Heart right ventricle (tissue), 16 donors: ENCODE results near the gene TMEM170A. TPM values are rescaled to one million over a fixed set of nuclear protein-coding genes. Genes with fewer than 3 reads are reported as not detected.
A peak's percentile ranks its signal among the peaks of the same experiment; 100 is the strongest.

Source experiments
- ATAC-seq, 8 donors: fragments of 200-7000 bp; cut with Tn5 transposase; one replicate each; pipeline ENCODE4 v1.9.1; 2020; ENCODE audit warnings: mild to moderate bottlenecking in 8 of 8, moderate library complexity in 8 of 8, moderate number of reproducible peaks in 1 of 8
- DNase-seq, 2 donors: peaks; one replicate each; pipeline ENCODE4 v3.0.0-alpha.2; 2020
- H3K27ac ChIP-seq, 10 donors: fragments of 200-600 bp; sonication (generic) in 2 of 10; one replicate each; pipeline versions ENCODE4 v1.5.0 to v1.8.0; 2020 to 2022; ENCODE audit warnings: mild to moderate bottlenecking in 3 of 10
- H3K27me3 ChIP-seq, 7 donors: fragments of 200-600 bp; one replicate each; pipeline ENCODE4 v1.8.0; 2021 to 2022; ENCODE audit warnings: mild to moderate bottlenecking in 2 of 7
- H3K36me3 ChIP-seq, 9 donors: fragments of 200-600 bp; sonication (generic) in 1 of 9; one replicate each; pipeline versions ENCODE4 v1.5.0 to v1.8.0; 2020 to 2022; ENCODE audit warnings: mild to moderate bottlenecking in 2 of 9
- H3K4me1 ChIP-seq, 9 donors: fragments of 200-600 bp; sonication (generic) in 1 of 9; one replicate each; pipeline versions ENCODE4 v1.5.0 to v1.8.0; 2020 to 2022; ENCODE audit warnings: mild to moderate bottlenecking in 4 of 9
- H3K4me3 ChIP-seq, 10 donors: fragments of 200-600 bp; sonication (generic) in 2 of 10; one replicate each; pipeline versions ENCODE4 v1.5.0 to v1.8.0; 2020 to 2022; ENCODE audit warnings: mild to moderate bottlenecking in 7 of 10, moderate library complexity in 2 of 10
- H3K9me3 ChIP-seq, 11 donors: fragments of 200-600 bp in 10 of 11; sonication (generic) in 2 of 11; one replicate each; pipeline versions ENCODE4 v1.5.0 to v1.8.0; 2013 to 2022; ENCODE audit warnings: mild to moderate bottlenecking in 2 of 11, control low read depth in 1 of 11, moderate library complexity in 1 of 11
- WGBS, 2 donors: extraction: QIAGEN DNeasy Blood & Tissue Kit; methylation state at CpG; one replicate each; pipeline ENCODE4 v1.1.7; 2013; ENCODE audit warnings: inconsistent platforms in 1 of 2; 5-methylcytosine and 5-hydroxymethylcytosine counted together
- intact Hi-C, 10 donors: fragments of 100-400 bp; cut with DNase I; formaldehyde crosslinking; loops; one replicate each; pipeline versions ENCODE4 v1.11.1 to v1.14.2; 2022
- polyA plus RNA-seq, 2 donors: library from polyadenylated mRNA; stranded (reverse); fragments of 200-250 nt; gene quantifications; one replicate each; pipeline ENCODE4 v1.2.3, GENCODE V29; 2013
- total RNA-seq, 10 donors: library from RNA; stranded (reverse); fragmentation: NEBNext Ultra II Directional in 3 of 10; extraction: Animal tissue kit (Norgen Biotek cat#: 25700) in 3 of 10; gene quantifications; one replicate each; pipeline versions ENCODE4 v1.2.1 to v1.2.4, GENCODE V29; 2021 to 2023
- TF ChIP-seq, protein P1 (sequence below), 9 donors: fragments of 200-600 bp; sonication (generic) in 2 of 9; IDR thresholded peaks; one replicate each; pipeline versions ENCODE4 v1.5.0 to v1.8.0; 2021 to 2022; ENCODE audit warnings: antibody characterized with exemption in 9 of 9, mild to moderate bottlenecking in 5 of 9, moderate library complexity in 1 of 9
- donor health status: Arrhythmogenic right ventricular cardiomyopathy.
- donor health status: ischemic (EF 13 %, LVEDD 7.1; RV severe dilation, severe dysfunction).
- donor health status: healthy with polysubstance abuse.
- donor health status: DM: no; HTN: yes; CAD: no.
- donor health status: DM: no; HTN: no; CAD: no.
- donor health status: ischemic (EF 25% LVEDD 6.9; RV normal size, moderate dysfunction).
- donor health status: ischemic (EF 25% LVEDD 5.7; RV mildly dilated, moderate dysfunction).
- donor health status: healthy.
- donor health status: DM: yes; HTN: yes; CAD: no.
- donor health status: Ischemic cardiomyopathy.
- donor health status: ischemic (EF 35%, LVEDD 5.7; RV mildly dilated, moderate dysfunction).
- donor health status: nonischemic (EF 11% LVEDD 7.7; RV severe dilation, severe dysfunction).
- donor health status: DM: yes; HTN: yes; CAD: no.
- donor health status: PGD.
- donor health status: ischemic (EF 29% LVEDD 5.4; RV normal size, mild dysfunction).
- donor health status: nonischemic (EF 23%, LVEDD 6.1; RV moderate dilation, normal function).

TMEM170A gene
- total and polyA plus RNA-seq, 12 donors, result 3.8 to 12.5 (median 8.8) TPM

DNA sequence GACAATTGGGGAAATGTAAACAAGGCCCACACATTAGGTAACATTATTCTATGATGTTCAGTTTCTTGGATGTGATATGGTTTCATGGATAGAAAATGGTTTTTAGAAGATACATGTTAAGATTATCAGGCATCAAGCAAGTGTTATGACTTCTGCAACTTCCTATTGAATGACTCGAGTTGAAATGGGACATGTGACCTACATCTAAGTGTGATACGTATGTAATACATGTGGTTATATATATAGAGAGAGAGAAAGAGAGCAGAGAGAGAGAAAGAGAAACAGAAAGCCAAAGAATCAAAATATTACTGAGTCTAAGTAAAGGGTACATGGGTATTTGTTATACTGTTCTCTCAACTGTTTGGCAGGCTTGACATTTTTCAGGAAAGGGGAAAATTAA is 1.7 kb downstream of the TMEM170A start:
- DNase-seq (no peak), ATAC-seq (no peak)
- peaks cover 0 to 5% (median 0%) of the 10 kb centered on the region in 9 donors for H3K36me3 ChIP-seq
- intact Hi-C loops, result loop anchor here in 2 of 10 donors (5.0 to 10.0 kb wide), 2 partner anchors 266 to 268 kb away; no protein-coding TSS in a partner anchor
- peak overlapping the region in 5 of 10 donors; percentile 90 to 100 (median 99) for H3K4me3 ChIP-seq
- no peaks in the 10 kb centered on the region for H3K9me3 ChIP-seq
- peak overlapping the region in 2 of 10 donors; percentile 17 to 97 for H3K27ac ChIP-seq
- peaks cover 0 to 48% (median 19%) of the 10 kb centered on the region in 9 donors for H3K4me1 ChIP-seq
- H3K27me3 ChIP-seq, result no peaks in the 10 kb centered on the region
- 13 to 23% methylated on average over 2 of the region's 2 CpGs for WGBS, 2 donors
- TF ChIP-seq, protein P1, sequence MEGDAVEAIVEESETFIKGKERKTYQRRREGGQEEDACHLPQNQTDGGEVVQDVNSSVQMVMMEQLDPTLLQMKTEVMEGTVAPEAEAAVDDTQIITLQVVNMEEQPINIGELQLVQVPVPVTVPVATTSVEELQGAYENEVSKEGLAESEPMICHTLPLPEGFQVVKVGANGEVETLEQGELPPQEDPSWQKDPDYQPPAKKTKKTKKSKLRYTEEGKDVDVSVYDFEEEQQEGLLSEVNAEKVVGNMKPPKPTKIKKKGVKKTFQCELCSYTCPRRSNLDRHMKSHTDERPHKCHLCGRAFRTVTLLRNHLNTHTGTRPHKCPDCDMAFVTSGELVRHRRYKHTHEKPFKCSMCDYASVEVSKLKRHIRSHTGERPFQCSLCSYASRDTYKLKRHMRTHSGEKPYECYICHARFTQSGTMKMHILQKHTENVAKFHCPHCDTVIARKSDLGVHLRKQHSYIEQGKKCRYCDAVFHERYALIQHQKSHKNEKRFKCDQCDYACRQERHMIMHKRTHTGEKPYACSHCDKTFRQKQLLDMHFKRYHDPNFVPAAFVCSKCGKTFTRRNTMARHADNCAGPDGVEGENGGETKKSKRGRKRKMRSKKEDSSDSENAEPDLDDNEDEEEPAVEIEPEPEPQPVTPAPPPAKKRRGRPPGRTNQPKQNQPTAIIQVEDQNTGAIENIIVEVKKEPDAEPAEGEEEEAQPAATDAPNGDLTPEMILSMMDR (IDR thresholded peaks at IDR 0.05), result no peak

DNA sequence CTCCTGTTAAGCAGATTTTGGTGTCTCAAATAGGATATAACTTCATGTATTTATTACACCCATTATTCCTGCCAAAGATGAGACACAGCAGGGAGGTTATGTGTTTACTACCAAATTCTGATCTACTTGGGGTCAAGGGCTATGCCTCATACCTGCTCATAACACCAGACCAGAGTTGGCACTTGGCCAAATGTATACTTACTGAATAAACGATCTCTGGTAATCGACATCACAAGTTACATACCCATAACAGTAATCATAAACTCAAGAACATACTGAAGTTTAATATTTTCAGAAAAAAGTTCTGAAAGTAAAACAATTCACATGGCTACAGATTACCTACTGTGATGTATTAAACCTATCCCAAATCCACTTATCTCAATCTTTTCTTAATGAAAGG is 2.9 kb downstream of the TMEM170A start:
- peaks cover 0 to 60% (median 28%) of the 10 kb centered on the region in 9 donors for H3K4me1 ChIP-seq
- no peak overlapping the region for H3K27ac ChIP-seq
- TF ChIP-seq, protein P1 (IDR thresholded peaks at IDR 0.05), result no peak
- H3K27me3 ChIP-seq, result no peaks in the 10 kb centered on the region
- ATAC-seq, result no peak
- peaks cover 0 to 5% (median 0%) of the 10 kb centered on the region in 9 donors for H3K36me3 ChIP-seq
- H3K9me3 ChIP-seq, result no peaks in the 10 kb centered on the region
- intact Hi-C loops, result loop anchor here in 2 of 10 donors (5.0 to 10.0 kb wide), 2 partner anchors 264 to 267 kb away; no protein-coding TSS in a partner anchor
- DNase-seq, result no peak
- H3K4me3 ChIP-seq, result no peak overlapping the region
- 92% methylated on average over 2 of the region's 2 CpGs for WGBS, 2 donors

DNA sequence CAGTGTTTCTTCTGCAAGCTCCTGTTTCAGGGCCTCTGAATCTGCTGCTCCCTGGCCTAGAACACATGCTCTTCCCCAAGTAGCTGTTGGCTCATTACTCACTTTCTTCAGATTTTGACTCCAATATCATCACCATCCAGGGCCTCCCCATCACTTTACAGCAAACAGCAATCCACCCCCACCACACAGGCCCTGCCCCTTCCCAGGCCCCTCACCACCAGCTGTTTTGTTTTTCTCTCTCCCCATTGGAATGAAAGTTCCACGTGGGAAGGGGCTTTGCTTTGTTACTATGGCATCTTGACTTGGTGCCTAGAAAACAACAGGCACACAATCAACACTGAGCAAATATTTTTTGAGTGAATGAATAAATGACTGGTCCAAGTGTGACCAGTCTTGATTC is 4.0 kb downstream of the TMEM170A start:
- TF ChIP-seq, protein P1 (IDR thresholded peaks at IDR 0.05), result no peak
- ATAC-seq, result no peak
- WGBS, 2 donors, result 26 to 32% methylated on average over 1 of the region's 1 CpG
- intact Hi-C loops, result loop anchor here in 2 of 10 donors (5.0 to 10.0 kb wide), 2 partner anchors 263 to 266 kb away; no protein-coding TSS in a partner anchor
- no peak overlapping the region for H3K4me3 ChIP-seq
- no peaks in the 10 kb centered on the region for H3K27me3 ChIP-seq
- DNase-seq, result no peak
- H3K36me3 ChIP-seq, result peaks cover 0 to 5% (median 0%) of the 10 kb centered on the region in 9 donors
- H3K27ac ChIP-seq, result no peak overlapping the region
- no peaks in the 10 kb centered on the region for H3K9me3 ChIP-seq
- peaks cover 0 to 72% (median 38%) of the 10 kb centered on the region in 9 donors for H3K4me1 ChIP-seq

DNA sequence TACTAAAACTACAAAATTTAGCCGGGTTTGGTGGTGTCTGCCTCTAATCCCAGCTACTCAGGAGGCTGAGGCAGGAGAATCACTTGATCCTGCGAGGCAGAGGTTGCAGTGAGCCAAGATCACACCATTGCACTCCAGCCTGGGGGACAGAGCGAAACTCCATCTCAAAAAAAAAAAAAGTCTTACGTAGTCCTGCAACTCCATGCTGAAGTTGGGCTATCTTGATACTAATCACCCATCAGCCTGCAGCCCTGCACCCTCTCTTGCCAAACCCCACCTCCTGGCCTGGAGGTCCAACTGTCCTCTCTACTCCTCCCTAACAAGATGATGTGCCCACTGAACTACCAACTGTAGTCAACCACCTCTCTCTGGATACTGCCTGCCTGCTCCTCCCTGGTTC is 4.8 kb downstream of the TMEM170A start:
- Histone ChIP-seq H3K4me3 (no peak overlapping the region), H3K27ac (no peak overlapping the region), H3K9me3 (no peaks in the 10 kb centered on the region), H3K4me1 (peaks cover 0 to 68% (median 33%) of the 10 kb centered on the region in 9 donors), H3K36me3 (peaks cover 0 to 5% (median 0%) of the 10 kb centered on the region in 9 donors), H3K27me3 (no peaks in the 10 kb centered on the region)
- 94 to 95% methylated on average over 4 of the region's 4 CpGs for WGBS, 2 donors
- TF ChIP-seq, protein P1 (IDR thresholded peaks at IDR 0.05), result no peak
- ATAC-seq (no peak), DNase-seq (no peak)
- intact Hi-C loops, result loop anchor here in 2 of 10 donors (5.0 to 10.0 kb wide), 2 partner anchors 262 to 265 kb away; no protein-coding TSS in a partner anchor
